OCI-LY7 (cell line): ENCODE data around the gene TOLLIP.

Source experiments
- EZH2phosphoT487 ChIP-seq: fragments of 200-600 bp; sonication (generic); IDR thresholded peaks from 2 replicates; pipeline ENCODE4 v1.6.1; 2018; ENCODE audit warnings: low read depth, borderline replicate concordance, mild to moderate bottlenecking, mixed run types, antibody characterized with exemption, low read length, moderate library complexity, mixed read lengths
- TF ChIP-seq, protein P1 (sequence below): fragments of 200-600 bp; sonication (generic); conservative IDR thresholded peaks from 2 replicates; pipeline ENCODE4 v1.5.1; 2014; ENCODE audit warnings: mild to moderate bottlenecking, antibody characterized with exemption, low read length, moderate library complexity, mixed read lengths

DNA sequence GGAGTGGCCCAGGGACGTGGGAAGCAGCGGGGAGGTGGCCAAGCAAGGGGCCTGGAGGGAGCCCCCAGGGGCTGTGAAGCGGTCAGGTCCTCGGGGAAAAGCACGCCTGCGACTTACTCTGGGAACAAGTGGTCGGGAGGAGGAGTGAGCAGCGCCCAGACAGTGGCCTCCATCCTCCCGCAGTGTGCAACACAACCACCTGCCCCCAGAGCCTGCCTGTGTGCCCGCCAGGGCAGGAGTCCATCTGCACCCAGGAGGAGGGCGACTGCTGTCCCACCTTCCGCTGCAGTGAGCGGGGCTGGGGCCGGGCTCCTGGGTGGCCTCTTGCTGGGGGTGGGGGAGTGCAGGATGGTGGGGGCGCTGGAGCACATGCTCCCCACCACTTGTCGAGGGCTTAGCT, 51.5 kb downstream of the TOLLIP start:
- TF ChIP-seq, protein P1, sequence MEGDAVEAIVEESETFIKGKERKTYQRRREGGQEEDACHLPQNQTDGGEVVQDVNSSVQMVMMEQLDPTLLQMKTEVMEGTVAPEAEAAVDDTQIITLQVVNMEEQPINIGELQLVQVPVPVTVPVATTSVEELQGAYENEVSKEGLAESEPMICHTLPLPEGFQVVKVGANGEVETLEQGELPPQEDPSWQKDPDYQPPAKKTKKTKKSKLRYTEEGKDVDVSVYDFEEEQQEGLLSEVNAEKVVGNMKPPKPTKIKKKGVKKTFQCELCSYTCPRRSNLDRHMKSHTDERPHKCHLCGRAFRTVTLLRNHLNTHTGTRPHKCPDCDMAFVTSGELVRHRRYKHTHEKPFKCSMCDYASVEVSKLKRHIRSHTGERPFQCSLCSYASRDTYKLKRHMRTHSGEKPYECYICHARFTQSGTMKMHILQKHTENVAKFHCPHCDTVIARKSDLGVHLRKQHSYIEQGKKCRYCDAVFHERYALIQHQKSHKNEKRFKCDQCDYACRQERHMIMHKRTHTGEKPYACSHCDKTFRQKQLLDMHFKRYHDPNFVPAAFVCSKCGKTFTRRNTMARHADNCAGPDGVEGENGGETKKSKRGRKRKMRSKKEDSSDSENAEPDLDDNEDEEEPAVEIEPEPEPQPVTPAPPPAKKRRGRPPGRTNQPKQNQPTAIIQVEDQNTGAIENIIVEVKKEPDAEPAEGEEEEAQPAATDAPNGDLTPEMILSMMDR, result no peak
- TF ChIP-seq EZH2phosphoT487, result no peak
